ENCODE results near the gene ROR1.

The ROR1 gene

DNA sequence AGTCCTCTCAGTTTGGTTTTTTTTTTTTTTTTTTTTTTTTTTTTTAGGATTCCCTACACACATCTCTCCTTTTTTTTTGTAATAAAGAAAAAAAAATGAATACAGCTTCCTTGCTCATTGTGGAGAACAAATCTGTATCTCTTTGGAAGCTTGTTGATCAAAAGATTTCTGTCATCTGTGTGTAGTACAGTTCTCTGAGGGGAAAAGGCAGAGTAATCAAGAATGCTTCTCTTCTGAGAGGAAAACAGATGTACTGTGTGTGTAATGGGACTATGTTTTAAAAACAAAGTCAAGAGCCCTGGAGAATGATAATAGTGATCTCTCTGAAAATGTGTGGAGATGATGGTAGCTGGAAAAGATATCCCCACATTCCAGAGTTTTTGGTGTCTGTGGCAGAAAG lies 16.5 kb upstream of the ROR1 start:
- Histone ChIP-seq H3K4me2 (ENCODE audit: low read length, poor library complexity, severe bottlenecking) (no peak overlapping the region), H4K8ac (ENCODE audit: low read length) (no peak overlapping the region), H2AK5ac (ENCODE audit: low read length, severe bottlenecking) (no peak overlapping the region), H3K14ac (ENCODE audit: low read length in 2 of 2) (no peak overlapping the region), H4K91ac (ENCODE audit: low read length) (no peak overlapping the region), H3K4me3 (ENCODE audit: insufficient read depth in 1 of 2, low read depth in 1 of 2, low read length in 2 of 2) (no peak overlapping the region), H2BK12ac (ENCODE audit: low read length in 2 of 2) (no peak overlapping the region), H3K4me1 (ENCODE audit: control insufficient read depth, insufficient read depth, low read depth, low read length) (no peaks in the 10 kb centered on the region), H3K27me3 (ENCODE audit: control insufficient read depth in 1 of 2, insufficient read depth in 1 of 2, low read length in 2 of 2) (no peaks in the 10 kb centered on the region), H3K79me1 (replicated peaks; ENCODE audit: low read length, poor library complexity, severe bottlenecking) (no peaks in the 10 kb centered on the region), H3K4ac (ENCODE audit: low read depth in 1 of 2, low read length in 2 of 2) (no peak overlapping the region), H2BK15ac (ENCODE audit: low read depth, poor library complexity, severe bottlenecking) (no peak overlapping the region), H3K18ac (ENCODE audit: low read depth in 1 of 2, low read length in 2 of 2) (no peak overlapping the region), H3K27ac (ENCODE audit: low read length, poor library complexity, severe bottlenecking) (no peak overlapping the region), H3K23ac (ENCODE audit: low read length in 2 of 2) (no peak overlapping the region), H3K9ac (ENCODE audit: low read length) (no peak overlapping the region), H2BK5ac (ENCODE audit: low read depth, low read length, poor library complexity, severe bottlenecking) (no peak overlapping the region), H3K36me3 (ENCODE audit: control insufficient read depth in 1 of 2, insufficient read depth in 2 of 2, low read depth in 1 of 2, low read length in 2 of 2) (no peaks in the 10 kb centered on the region), H3K9me3 (ENCODE audit: control insufficient read depth, low read length) (no peaks in the 10 kb centered on the region), H2BK120ac (ENCODE audit: low read depth, low read length) (no peak overlapping the region), H2AFZ (ENCODE audit: low read depth, low read length) (no peak overlapping the region)
- no peak for DNase-seq

DNA sequence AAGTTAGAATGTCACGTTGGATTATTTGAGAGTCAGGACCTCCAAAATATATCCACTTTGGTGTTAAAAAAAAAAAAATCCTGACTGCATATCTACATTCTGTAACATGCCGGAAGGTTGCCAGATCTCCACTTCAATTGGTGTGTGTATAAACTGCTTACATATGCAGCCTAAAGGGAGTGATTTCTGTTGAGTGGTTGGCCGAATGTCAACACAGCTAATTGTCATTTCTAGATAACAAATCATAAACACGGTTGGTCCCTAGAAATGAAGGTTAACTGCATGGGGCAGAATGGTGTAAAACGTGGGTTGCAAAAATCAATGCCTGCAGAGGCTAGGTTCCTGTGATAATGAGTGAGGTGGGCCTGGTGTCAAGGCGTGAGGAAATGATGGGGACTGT lies 15.0 kb upstream of the ROR1 start:
- Histone ChIP-seq H3K36me3 (ENCODE audit: control insufficient read depth in 1 of 2, insufficient read depth in 2 of 2, low read depth in 1 of 2, low read length in 2 of 2) (no peaks in the 10 kb centered on the region), H3K27ac (ENCODE audit: low read length, poor library complexity, severe bottlenecking) (no peak overlapping the region), H3K27me3 (ENCODE audit: control insufficient read depth in 1 of 2, insufficient read depth in 1 of 2, low read length in 2 of 2) (no peaks in the 10 kb centered on the region), H2BK5ac (ENCODE audit: low read depth, low read length, poor library complexity, severe bottlenecking) (no peak overlapping the region), H3K18ac (ENCODE audit: low read depth in 1 of 2, low read length in 2 of 2) (peak overlapping the region in 1 of 2 experiments; percentile 52), H2BK12ac (ENCODE audit: low read length in 2 of 2) (peak overlapping the region in 1 of 2 experiments; percentile 63), H3K9me3 (ENCODE audit: control insufficient read depth, low read length) (peaks cover 5% of the 10 kb centered on the region), H3K4ac (ENCODE audit: low read depth in 1 of 2, low read length in 2 of 2) (no peak overlapping the region), H4K91ac (ENCODE audit: low read length) (no peak overlapping the region), H3K14ac (ENCODE audit: low read length in 2 of 2) (no peak overlapping the region), H2BK15ac (ENCODE audit: low read depth, poor library complexity, severe bottlenecking) (no peak overlapping the region), H3K4me1 (ENCODE audit: control insufficient read depth, insufficient read depth, low read depth, low read length) (no peaks in the 10 kb centered on the region), H3K9ac (ENCODE audit: low read length) (no peak overlapping the region), H2BK120ac (ENCODE audit: low read depth, low read length) (no peak overlapping the region), H3K4me2 (ENCODE audit: low read length, poor library complexity, severe bottlenecking) (no peak overlapping the region), H3K23ac (ENCODE audit: low read length in 2 of 2) (no peak overlapping the region), H4K8ac (ENCODE audit: low read length) (no peak overlapping the region), H2AFZ (ENCODE audit: low read depth, low read length) (no peak overlapping the region), H3K79me1 (replicated peaks; ENCODE audit: low read length, poor library complexity, severe bottlenecking) (no peaks in the 10 kb centered on the region), H3K4me3 (ENCODE audit: insufficient read depth in 1 of 2, low read depth in 1 of 2, low read length in 2 of 2) (no peak overlapping the region), H2AK5ac (ENCODE audit: low read length, severe bottlenecking) (no peak overlapping the region)
- no peak for DNase-seq
- WGBS: 63% methylated on average over 4 of the region's 6 CpGs

DNA sequence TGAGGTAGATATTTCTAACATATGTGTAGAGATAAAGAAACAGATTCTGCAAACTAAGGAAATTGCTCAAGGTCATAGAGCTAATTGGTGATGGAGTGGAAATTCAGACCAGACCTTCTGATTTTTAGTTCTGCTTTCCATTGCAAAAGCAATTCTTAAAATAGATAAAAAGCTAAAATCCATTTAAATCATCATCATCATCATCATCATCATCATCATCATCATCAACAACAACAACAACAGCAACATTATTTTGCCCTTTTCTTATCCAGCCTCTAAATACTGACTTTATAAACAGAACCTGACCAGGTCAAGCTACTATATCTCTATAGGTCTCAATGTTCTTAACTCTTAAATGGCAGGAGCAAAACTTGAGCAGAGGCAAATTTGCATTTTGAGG lies 14.0 kb upstream of the ROR1 start:
- H3K4me2 ChIP-seq (ENCODE audit: low read length, poor library complexity, severe bottlenecking): no peak overlapping the region
- no peak overlapping the region for H3K18ac ChIP-seq (ENCODE audit: low read depth in 1 of 2, low read length in 2 of 2)
- H3K9me3 ChIP-seq (ENCODE audit: control insufficient read depth, low read length): peaks cover 5% of the 10 kb centered on the region
- H3K4me1 ChIP-seq (ENCODE audit: control insufficient read depth, insufficient read depth, low read depth, low read length): no peaks in the 10 kb centered on the region
- H2BK15ac ChIP-seq (ENCODE audit: low read depth, poor library complexity, severe bottlenecking): no peak overlapping the region
- H3K27ac ChIP-seq (ENCODE audit: low read length, poor library complexity, severe bottlenecking): no peak overlapping the region
- H3K14ac ChIP-seq (ENCODE audit: low read length in 2 of 2): no peak overlapping the region
- H3K27me3 ChIP-seq (ENCODE audit: control insufficient read depth in 1 of 2, insufficient read depth in 1 of 2, low read length in 2 of 2): no peaks in the 10 kb centered on the region
- H2BK5ac ChIP-seq (ENCODE audit: low read depth, low read length, poor library complexity, severe bottlenecking): no peak overlapping the region
- H3K36me3 ChIP-seq (ENCODE audit: control insufficient read depth in 1 of 2, insufficient read depth in 2 of 2, low read depth in 1 of 2, low read length in 2 of 2): no peaks in the 10 kb centered on the region
- no peak overlapping the region for H2AFZ ChIP-seq (ENCODE audit: low read depth, low read length)
- no peak overlapping the region for H3K9ac ChIP-seq (ENCODE audit: low read length)
- no peak overlapping the region for H2AK5ac ChIP-seq (ENCODE audit: low read length, severe bottlenecking)
- no peaks in the 10 kb centered on the region for H3K79me1 ChIP-seq (replicated peaks; ENCODE audit: low read length, poor library complexity, severe bottlenecking)
- no peak overlapping the region for H2BK12ac ChIP-seq (ENCODE audit: low read length in 2 of 2)
- no peak overlapping the region for H3K4me3 ChIP-seq (ENCODE audit: insufficient read depth in 1 of 2, low read depth in 1 of 2, low read length in 2 of 2)
- no peak overlapping the region for H2BK120ac ChIP-seq (ENCODE audit: low read depth, low read length)
- H3K4ac ChIP-seq (ENCODE audit: low read depth in 1 of 2, low read length in 2 of 2): no peak overlapping the region
- DNase-seq: no peak
- no peak overlapping the region for H4K91ac ChIP-seq (ENCODE audit: low read length)
- no peak overlapping the region for H4K8ac ChIP-seq (ENCODE audit: low read length)
- H3K23ac ChIP-seq (ENCODE audit: low read length in 2 of 2): no peak overlapping the region

DNA sequence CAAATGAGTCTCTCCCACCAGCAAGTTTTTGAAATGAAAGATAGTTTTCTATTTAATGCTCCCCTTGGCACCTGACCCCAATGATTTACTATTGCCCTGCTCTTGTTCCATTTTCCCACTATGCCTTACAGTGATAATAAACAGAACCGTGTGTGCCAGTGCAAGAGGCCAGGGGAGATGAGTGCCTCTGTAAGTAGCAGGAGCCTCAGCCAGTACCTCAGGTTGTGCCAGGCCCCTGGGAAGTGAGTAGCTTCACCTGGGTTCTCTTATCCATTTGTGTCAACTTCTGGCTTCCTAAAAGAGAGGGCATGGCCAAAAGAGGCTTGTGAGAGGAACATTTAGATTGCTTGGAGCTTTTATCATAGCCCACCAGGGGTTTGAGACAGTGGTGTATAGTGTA lies 3.4 kb upstream of the ROR1 start:
- no peak overlapping the region for H3K14ac ChIP-seq (ENCODE audit: low read length in 2 of 2)
- H2BK15ac ChIP-seq (ENCODE audit: low read depth, poor library complexity, severe bottlenecking): no peak overlapping the region
- no peak for DNase-seq
- H3K23ac ChIP-seq (ENCODE audit: low read length in 2 of 2): no peak overlapping the region
- H2BK120ac ChIP-seq (ENCODE audit: low read depth, low read length): no peak overlapping the region
- H4K8ac ChIP-seq (ENCODE audit: low read length): no peak overlapping the region
- 78% methylated on average over 1 of the region's 1 CpG for WGBS
- no peak overlapping the region for H3K18ac ChIP-seq (ENCODE audit: low read depth in 1 of 2, low read length in 2 of 2)
- H3K4ac ChIP-seq (ENCODE audit: low read depth in 1 of 2, low read length in 2 of 2): no peak overlapping the region
- peaks cover 2% of the 10 kb centered on the region for H3K4me1 ChIP-seq (ENCODE audit: control insufficient read depth, insufficient read depth, low read depth, low read length)
- H3K79me1 ChIP-seq (replicated peaks; ENCODE audit: low read length, poor library complexity, severe bottlenecking): peaks cover 7% of the 10 kb centered on the region
- no peak overlapping the region for H4K91ac ChIP-seq (ENCODE audit: low read length)
- H3K9me3 ChIP-seq (ENCODE audit: control insufficient read depth, low read length): no peaks in the 10 kb centered on the region
- H2AK5ac ChIP-seq (ENCODE audit: low read length, severe bottlenecking): no peak overlapping the region
- H3K9ac ChIP-seq (ENCODE audit: low read length): no peak overlapping the region
- peaks cover 0 to 5% of the 10 kb centered on the region in 2 experiments for H3K36me3 ChIP-seq (ENCODE audit: control insufficient read depth in 1 of 2, insufficient read depth in 2 of 2, low read depth in 1 of 2, low read length in 2 of 2)
- H3K27me3 ChIP-seq (ENCODE audit: control insufficient read depth in 1 of 2, insufficient read depth in 1 of 2, low read length in 2 of 2): peaks cover 0 to 8% of the 10 kb centered on the region in 2 experiments
- H2BK5ac ChIP-seq (ENCODE audit: low read depth, low read length, poor library complexity, severe bottlenecking): no peak overlapping the region
- no peak overlapping the region for H2AFZ ChIP-seq (ENCODE audit: low read depth, low read length)
- H3K27ac ChIP-seq (ENCODE audit: low read length, poor library complexity, severe bottlenecking): no peak overlapping the region
- no peak overlapping the region for H2BK12ac ChIP-seq (ENCODE audit: low read length in 2 of 2)
- no peak overlapping the region for H3K4me2 ChIP-seq (ENCODE audit: low read length, poor library complexity, severe bottlenecking)
- no peak overlapping the region for H3K4me3 ChIP-seq (ENCODE audit: insufficient read depth in 1 of 2, low read depth in 1 of 2, low read length in 2 of 2)
